ENCODE results near the gene BTC. TPM values are rescaled to one million over a fixed set of nuclear protein-coding genes. Genes with fewer than 3 reads are reported as not detected.

BTC gene
- total RNA-seq, 2 experiments from 2014 or later: not detected

DNA sequence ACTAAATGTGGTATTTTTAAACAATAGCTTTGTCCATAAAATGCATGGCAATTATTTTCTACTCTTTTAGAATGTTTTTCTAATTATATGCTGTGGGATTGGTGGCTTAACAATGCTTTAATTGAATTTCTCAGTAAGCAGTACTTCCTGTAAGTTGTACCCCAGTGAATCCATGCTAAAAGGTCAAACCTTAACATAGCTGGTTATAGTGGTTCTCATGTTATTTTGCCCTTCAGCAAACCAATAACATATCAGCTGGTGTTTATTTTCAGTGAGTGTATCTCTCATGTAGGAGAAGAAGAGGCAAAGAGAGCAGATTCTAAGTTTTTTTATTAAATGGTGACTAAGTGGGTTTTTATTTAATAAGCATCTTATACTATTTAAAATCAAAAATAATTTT lies 41.5 kb downstream of the BTC start:
- TF ChIP-seq, protein P1, sequence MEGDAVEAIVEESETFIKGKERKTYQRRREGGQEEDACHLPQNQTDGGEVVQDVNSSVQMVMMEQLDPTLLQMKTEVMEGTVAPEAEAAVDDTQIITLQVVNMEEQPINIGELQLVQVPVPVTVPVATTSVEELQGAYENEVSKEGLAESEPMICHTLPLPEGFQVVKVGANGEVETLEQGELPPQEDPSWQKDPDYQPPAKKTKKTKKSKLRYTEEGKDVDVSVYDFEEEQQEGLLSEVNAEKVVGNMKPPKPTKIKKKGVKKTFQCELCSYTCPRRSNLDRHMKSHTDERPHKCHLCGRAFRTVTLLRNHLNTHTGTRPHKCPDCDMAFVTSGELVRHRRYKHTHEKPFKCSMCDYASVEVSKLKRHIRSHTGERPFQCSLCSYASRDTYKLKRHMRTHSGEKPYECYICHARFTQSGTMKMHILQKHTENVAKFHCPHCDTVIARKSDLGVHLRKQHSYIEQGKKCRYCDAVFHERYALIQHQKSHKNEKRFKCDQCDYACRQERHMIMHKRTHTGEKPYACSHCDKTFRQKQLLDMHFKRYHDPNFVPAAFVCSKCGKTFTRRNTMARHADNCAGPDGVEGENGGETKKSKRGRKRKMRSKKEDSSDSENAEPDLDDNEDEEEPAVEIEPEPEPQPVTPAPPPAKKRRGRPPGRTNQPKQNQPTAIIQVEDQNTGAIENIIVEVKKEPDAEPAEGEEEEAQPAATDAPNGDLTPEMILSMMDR (IDR thresholded peaks at IDR 0.05): no peak
- intact Hi-C loops (cut with DNase I, micrococcal nuclease): no loop called here
- Mint-ChIP-seq H3K9me3 (no peaks in the 10 kb centered on the region), H3K27me3 (no peaks in the 10 kb centered on the region), H3K27ac (no peak overlapping the region), H3K36me3 (ENCODE audit: low read depth) (no peaks in the 10 kb centered on the region), H3K4me3 (no peak overlapping the region), H3K4me1 (ENCODE audit: low read depth) (no peaks in the 10 kb centered on the region)
- H3K36me3 ChIP-seq (ENCODE audit: insufficient read depth, low read length): no peaks in the 10 kb centered on the region
- no peak overlapping the region for H3K27ac ChIP-seq (ENCODE audit: low read depth in 1 of 2, low read length in 2 of 2)
- DNase-seq: no peak
- ChIA-PET POLR2A (no interaction called here), CTCF (no interaction called here)
- H3K27me3 ChIP-seq (ENCODE audit: control insufficient read depth in 1 of 2, insufficient read depth in 2 of 2, low read length in 2 of 2): no peaks in the 10 kb centered on the region
- H3K4me3 ChIP-seq (ENCODE audit: low read length): no peak overlapping the region
- no peaks in the 10 kb centered on the region for H3K9me3 ChIP-seq (ENCODE audit: control insufficient read depth in 1 of 2, insufficient read depth in 1 of 2, low read length in 2 of 2)
- no peaks in the 10 kb centered on the region for H3K4me1 ChIP-seq (ENCODE audit: insufficient read depth, low read length)
- ATAC-seq (ENCODE audit: poor library complexity): no peak

DNA sequence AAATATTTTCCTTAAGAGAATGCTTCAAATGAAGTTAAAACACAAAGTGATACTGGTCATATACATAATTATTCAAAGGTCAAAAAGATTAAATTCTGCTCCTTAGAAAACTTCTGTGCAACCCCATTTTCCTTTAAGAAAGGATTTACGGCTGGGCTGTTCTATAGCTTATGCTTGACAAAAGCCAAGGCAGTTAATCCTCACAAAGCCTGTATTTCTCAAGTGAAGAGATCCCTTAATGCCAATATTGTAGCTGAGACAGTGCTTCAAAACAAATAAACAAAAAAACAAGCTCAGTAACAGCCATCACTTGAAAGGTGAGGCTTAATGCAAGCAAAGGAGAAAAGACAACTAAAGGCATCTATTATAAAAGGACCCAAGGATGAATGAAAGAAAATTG lies 42.5 kb downstream of the BTC start:
- H3K27ac ChIP-seq (ENCODE audit: low read depth in 1 of 2, low read length in 2 of 2): no peak overlapping the region
- ATAC-seq (ENCODE audit: poor library complexity) (no peak), DNase-seq (no peak)
- H3K9me3 ChIP-seq (ENCODE audit: control insufficient read depth in 1 of 2, insufficient read depth in 1 of 2, low read length in 2 of 2): no peaks in the 10 kb centered on the region
- ChIA-PET CTCF (no interaction called here), POLR2A (no interaction called here)
- Mint-ChIP-seq H3K27ac (no peak overlapping the region), H3K27me3 (no peaks in the 10 kb centered on the region), H3K9me3 (no peaks in the 10 kb centered on the region), H3K4me1 (ENCODE audit: low read depth) (no peaks in the 10 kb centered on the region), H3K4me3 (no peak overlapping the region), H3K36me3 (ENCODE audit: low read depth) (no peaks in the 10 kb centered on the region)
- H3K4me1 ChIP-seq (ENCODE audit: insufficient read depth, low read length): no peaks in the 10 kb centered on the region
- no peaks in the 10 kb centered on the region for H3K36me3 ChIP-seq (ENCODE audit: insufficient read depth, low read length)
- intact Hi-C loops (cut with DNase I, micrococcal nuclease): no loop called here
- H3K4me3 ChIP-seq (ENCODE audit: low read length): no peak overlapping the region
- no peaks in the 10 kb centered on the region for H3K27me3 ChIP-seq (ENCODE audit: control insufficient read depth in 1 of 2, insufficient read depth in 2 of 2, low read length in 2 of 2)
- TF ChIP-seq, protein P1 (IDR thresholded peaks at IDR 0.05): no peak

DNA sequence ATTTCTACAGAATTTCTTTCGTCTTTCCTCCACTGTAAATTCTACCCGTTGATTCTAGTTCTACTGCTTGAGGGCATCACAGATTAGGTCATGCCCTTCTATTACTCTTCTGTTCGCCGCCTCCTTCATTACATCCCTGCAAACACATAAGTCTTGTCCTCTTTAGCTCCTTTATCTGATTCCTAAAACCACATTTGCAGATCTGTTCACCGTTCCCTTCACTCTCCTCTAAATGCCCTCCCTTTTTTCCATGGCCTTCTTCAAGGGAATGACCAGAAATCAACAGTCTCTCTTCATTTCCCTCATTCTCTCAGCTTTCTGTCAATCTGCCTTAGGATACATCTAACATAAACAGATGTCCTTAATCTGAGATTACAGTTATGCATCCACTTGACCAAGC lies 43.1 kb downstream of the BTC start:
- H3K36me3 ChIP-seq (ENCODE audit: insufficient read depth, low read length): no peaks in the 10 kb centered on the region
- no peaks in the 10 kb centered on the region for H3K27me3 Mint-ChIP-seq
- no peak overlapping the region for H3K27ac ChIP-seq (ENCODE audit: low read depth in 1 of 2, low read length in 2 of 2)
- POLR2A ChIA-PET: no interaction called here
- no peaks in the 10 kb centered on the region for H3K4me1 ChIP-seq (ENCODE audit: insufficient read depth, low read length)
- H3K9me3 Mint-ChIP-seq: no peaks in the 10 kb centered on the region
- no peak overlapping the region for H3K27ac Mint-ChIP-seq
- H3K27me3 ChIP-seq (ENCODE audit: control insufficient read depth in 1 of 2, insufficient read depth in 2 of 2, low read length in 2 of 2): no peaks in the 10 kb centered on the region
- intact Hi-C loops (cut with DNase I, micrococcal nuclease): no loop called here
- no peaks in the 10 kb centered on the region for H3K9me3 ChIP-seq (ENCODE audit: control insufficient read depth in 1 of 2, insufficient read depth in 1 of 2, low read length in 2 of 2)
- H3K4me1 Mint-ChIP-seq (ENCODE audit: low read depth): no peaks in the 10 kb centered on the region
- CTCF ChIA-PET: no interaction called here
- TF ChIP-seq, protein P1 (IDR thresholded peaks at IDR 0.05): no peak
- H3K4me3 ChIP-seq (ENCODE audit: low read length): no peak overlapping the region
- no peak overlapping the region for H3K4me3 Mint-ChIP-seq
- DNase-seq (no peak), ATAC-seq (ENCODE audit: poor library complexity) (no peak)
- no peaks in the 10 kb centered on the region for H3K36me3 Mint-ChIP-seq (ENCODE audit: low read depth)

Data from CD4-positive, alpha-beta T cell (primary cell).